GM12864 (cell line): Measurements from ENCODE around the gene NALCN.

Source experiments
- DNase-seq: peaks from one replicate; pipeline ENCODE4 v3.0.0-alpha.2; 2011; ENCODE audit warnings: low read depth
- H3K4me3 ChIP-seq: 2 replicates; pipeline ENCODE4 v1.5.1; 2011; ENCODE audit warnings: mild to moderate bottlenecking, low read depth, low read length, control low read depth
- TF ChIP-seq, protein P1 (sequence below): IDR thresholded peaks from 2 replicates; pipeline ENCODE4 v1.5.1; 2011; ENCODE audit warnings: low read depth, mild to moderate bottlenecking, moderate library complexity, low read length, control low read depth, inconsistent platforms; ENCODE audit errors: missing control alignments

NALCN gene

DNA sequence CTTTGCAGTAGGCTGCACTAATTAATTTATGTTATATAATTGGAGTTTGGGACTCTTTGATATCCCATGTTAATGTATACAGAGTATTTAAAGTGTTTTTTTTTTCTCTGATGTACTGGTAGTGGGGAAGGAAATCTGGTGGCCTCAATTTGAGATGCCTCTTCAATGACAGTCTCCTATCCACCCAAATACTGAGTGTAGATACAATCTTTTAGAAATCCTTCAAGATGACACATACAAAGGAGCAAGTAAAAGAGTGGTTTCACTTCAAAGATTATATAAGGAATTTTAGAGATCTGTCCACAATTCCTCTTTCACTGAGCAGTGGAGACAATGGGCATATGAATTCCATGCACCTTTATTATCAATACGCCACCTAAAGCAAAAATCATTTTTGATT is 15.1 kb downstream of the NALCN start:
- no peak for DNase-seq
- TF ChIP-seq, protein P1, sequence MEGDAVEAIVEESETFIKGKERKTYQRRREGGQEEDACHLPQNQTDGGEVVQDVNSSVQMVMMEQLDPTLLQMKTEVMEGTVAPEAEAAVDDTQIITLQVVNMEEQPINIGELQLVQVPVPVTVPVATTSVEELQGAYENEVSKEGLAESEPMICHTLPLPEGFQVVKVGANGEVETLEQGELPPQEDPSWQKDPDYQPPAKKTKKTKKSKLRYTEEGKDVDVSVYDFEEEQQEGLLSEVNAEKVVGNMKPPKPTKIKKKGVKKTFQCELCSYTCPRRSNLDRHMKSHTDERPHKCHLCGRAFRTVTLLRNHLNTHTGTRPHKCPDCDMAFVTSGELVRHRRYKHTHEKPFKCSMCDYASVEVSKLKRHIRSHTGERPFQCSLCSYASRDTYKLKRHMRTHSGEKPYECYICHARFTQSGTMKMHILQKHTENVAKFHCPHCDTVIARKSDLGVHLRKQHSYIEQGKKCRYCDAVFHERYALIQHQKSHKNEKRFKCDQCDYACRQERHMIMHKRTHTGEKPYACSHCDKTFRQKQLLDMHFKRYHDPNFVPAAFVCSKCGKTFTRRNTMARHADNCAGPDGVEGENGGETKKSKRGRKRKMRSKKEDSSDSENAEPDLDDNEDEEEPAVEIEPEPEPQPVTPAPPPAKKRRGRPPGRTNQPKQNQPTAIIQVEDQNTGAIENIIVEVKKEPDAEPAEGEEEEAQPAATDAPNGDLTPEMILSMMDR: no peak

GRCh38 chr13:101399365-101399764 is 16.9 kb downstream of the NALCN start:
- TF ChIP-seq, protein P1: no peak
- H3K4me3 ChIP-seq: no peak overlapping the region
- no peak for DNase-seq

More for the DNA sequence above, 15.1 kb downstream of the NALCN start:
- no peak overlapping the region for H3K4me3 ChIP-seq

DNA sequence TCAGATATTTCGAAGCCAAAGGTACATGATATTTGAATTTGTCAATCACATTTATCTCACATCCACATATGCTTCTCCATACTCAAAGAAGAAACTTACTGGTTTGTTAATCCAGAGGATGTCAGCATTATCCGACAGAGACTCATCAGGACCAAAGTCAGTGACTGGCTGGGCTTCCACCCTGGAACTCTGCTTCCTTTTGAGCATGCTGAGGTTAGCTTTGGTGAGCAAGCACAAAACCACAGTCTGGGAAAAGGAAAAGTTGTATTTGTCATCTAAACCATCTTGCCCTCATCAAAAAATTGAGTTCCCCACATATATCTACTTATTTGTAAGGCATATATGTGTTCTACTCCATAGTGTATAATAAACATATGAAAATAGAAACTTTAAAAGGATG is 17.4 kb downstream of the NALCN start:
- no peak overlapping the region for H3K4me3 ChIP-seq
- TF ChIP-seq, protein P1: no peak
- no peak for DNase-seq

- TF ChIP-seq, protein P1: no peak
- DNase-seq: no peak
These were observed 18.1 kb downstream of the NALCN start for GRCh38 chr13:101398191-101398590.

DNA sequence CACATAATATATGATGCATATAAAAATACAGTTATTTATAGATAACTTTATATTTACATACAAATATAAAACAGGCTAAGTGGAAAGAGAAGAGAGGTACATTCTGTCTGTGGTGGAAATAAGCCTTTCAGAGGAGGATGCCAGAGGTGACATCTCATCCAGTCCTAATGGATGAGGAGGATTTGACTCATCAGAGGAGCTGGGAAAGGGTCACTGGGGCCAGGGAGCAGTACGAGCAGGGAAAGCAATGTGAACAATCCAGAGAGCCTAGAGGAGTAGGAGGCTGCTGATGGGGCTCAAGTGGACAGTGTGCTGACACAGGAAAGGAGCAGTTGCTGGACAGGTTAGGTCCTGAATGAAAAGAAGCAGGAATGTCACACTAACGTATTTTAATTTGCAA is 18.6 kb downstream of the NALCN start:
- H3K4me3 ChIP-seq: no peak overlapping the region
- TF ChIP-seq, protein P1: no peak
- DNase-seq: no peak

More at GRCh38 chr13:101398191-101398590, 18.1 kb downstream of the NALCN start:
- H3K4me3 ChIP-seq: no peak overlapping the region

DNA sequence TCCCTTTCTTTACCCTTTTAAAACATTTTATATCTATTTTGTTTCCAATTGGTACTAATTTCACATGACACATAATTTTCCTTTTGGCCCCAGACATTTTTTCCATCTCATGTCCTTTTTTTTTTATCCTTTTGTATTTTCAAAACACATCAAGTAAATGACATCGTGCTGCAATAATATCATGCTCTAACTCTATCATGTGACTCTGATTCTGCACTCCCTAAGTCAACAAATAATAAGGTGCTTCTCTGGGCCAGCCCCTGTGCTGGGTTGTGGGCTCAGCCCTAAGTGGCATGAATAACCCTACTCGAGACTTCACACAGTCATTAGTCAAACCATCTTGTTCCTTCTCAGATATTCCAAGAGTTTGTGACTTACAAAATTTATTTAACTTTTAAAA is 21.7 kb downstream of the NALCN start:
- TF ChIP-seq, protein P1: no peak
- H3K4me3 ChIP-seq: no peak overlapping the region
- DNase-seq: no peak

DNA sequence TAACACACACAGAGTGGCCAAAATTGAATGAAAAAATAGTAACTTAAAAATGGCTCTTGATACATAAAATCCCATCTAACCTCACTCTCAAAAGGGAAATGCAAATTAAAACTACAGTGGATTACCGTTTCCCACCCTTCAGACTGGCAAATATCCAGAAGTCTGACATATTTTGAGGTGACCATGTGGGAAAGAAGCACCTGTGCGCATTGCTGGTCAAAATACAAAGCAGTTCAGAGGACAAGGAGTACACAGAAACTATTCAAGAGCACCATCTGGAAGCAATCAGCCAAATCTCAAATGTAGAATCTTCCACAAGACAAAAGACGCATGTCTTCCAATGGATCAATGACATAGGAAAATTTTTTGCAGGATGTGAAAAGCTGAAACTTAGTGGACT is 23.2 kb downstream of the NALCN start:
- TF ChIP-seq, protein P1: no peak
- H3K4me3 ChIP-seq: no peak overlapping the region
- no peak for DNase-seq
